WTC11 (cell line): ENCODE data around the gene MBNL1. TPM values are rescaled to one million over a fixed set of nuclear protein-coding genes. Genes with fewer than 3 reads are reported as not detected.

Source experiments
- ATAC-seq: fragments of 200-7000 bp; cut with Tn5 transposase; 2 replicates; pipeline ENCODE4 v1.10.0; 2021; ENCODE audit warnings: mild to moderate bottlenecking, moderate library complexity
- CTCF ChIA-PET: fragments of 300-600 bp; sonication (Branson Sonifier 250); formaldehyde crosslinking; loops from one replicate; lab custom pipeline; 2021; ENCODE audit warnings: antibody characterized with exemption; lab: Charles Lee
- POLR2A ChIA-PET: fragments of 350-600 bp; sonication (Branson Sonifier 250); formaldehyde crosslinking; loops from one replicate; lab custom pipeline; 2021; ENCODE audit warnings: antibody characterized with exemption; lab: Charles Lee
- DNase-seq: peaks from one replicate; pipeline ENCODE4 v3.0.0; 2021; ENCODE audit warnings: low spot score
- H3K27ac Mint-ChIP-seq: 2 replicates; pipeline ENCODE4 v1.8.0; 2021; ENCODE audit warnings: mixed read lengths
- H3K27me3 Mint-ChIP-seq: 2 replicates; pipeline ENCODE4 v1.8.0; 2021; ENCODE audit warnings: low read depth, mild to moderate bottlenecking, moderate library complexity, mixed read lengths
- H3K36me3 Mint-ChIP-seq: 2 replicates; pipeline ENCODE4 v1.8.0; 2021; ENCODE audit warnings: mixed read lengths
- H3K4me1 Mint-ChIP-seq: 2 replicates; pipeline ENCODE4 v1.8.0; 2022; ENCODE audit warnings: mixed read lengths
- H3K4me3 Mint-ChIP-seq: 2 replicates; pipeline ENCODE4 v1.8.0; 2021; ENCODE audit warnings: mild to moderate bottlenecking, moderate library complexity, mixed read lengths
- H3K9me3 Mint-ChIP-seq: 2 replicates; pipeline ENCODE4 v1.8.0; 2021; ENCODE audit warnings: mixed read lengths
- CREM ChIP-seq: sonication (generic); formaldehyde crosslinking; IDR thresholded peaks from 2 replicates; pipeline ENCODE4 v1.8.1; 2022; ENCODE audit warnings: mild to moderate bottlenecking, missing genetic modification reagents, moderate library complexity
- E2F5 ChIP-seq: sonication (generic); formaldehyde crosslinking; IDR thresholded peaks from 2 replicates; pipeline ENCODE4 v1.8.1; 2022; ENCODE audit warnings: mild to moderate bottlenecking, moderate library complexity, missing genetic modification reagents
- ELF4 ChIP-seq: sonication (generic); formaldehyde crosslinking; IDR thresholded peaks from 2 replicates; pipeline ENCODE4 v1.8.1; 2022; ENCODE audit warnings: low read depth, mild to moderate bottlenecking, moderate library complexity, missing genetic modification reagents
- ERG ChIP-seq: fragments of 250-450 bp; sonication (Bioruptor Pico); IDR thresholded peaks from 2 replicates; pipeline ENCODE4 v1.8.0; 2021; ENCODE audit warnings: mild to moderate bottlenecking
- FOXK1 ChIP-seq: sonication (generic); formaldehyde crosslinking; IDR thresholded peaks from 2 replicates; pipeline ENCODE4 v1.8.0; 2022; ENCODE audit warnings: mild to moderate bottlenecking, moderate library complexity, missing genetic modification reagents
- FOXP4 ChIP-seq: sonication (generic); formaldehyde crosslinking; IDR thresholded peaks from 2 replicates; pipeline ENCODE4 v1.8.0; 2022; ENCODE audit warnings: mild to moderate bottlenecking, missing genetic modification reagents
- GTF2I ChIP-seq: fragments of 250-450 bp; sonication (Bioruptor Pico); conservative IDR thresholded peaks from 2 replicates; pipeline ENCODE4 v1.4.0; 2021; ENCODE audit warnings: mild to moderate bottlenecking
- IRF1 ChIP-seq: sonication (generic); formaldehyde crosslinking; IDR thresholded peaks from 2 replicates; pipeline ENCODE4 v1.8.0; 2023; ENCODE audit warnings: missing genetic modification reagents
- IRF2 ChIP-seq: sonication (generic); formaldehyde crosslinking; IDR thresholded peaks from 2 replicates; pipeline ENCODE4 v1.8.0; 2022; ENCODE audit warnings: low read depth, missing genetic modification reagents, borderline replicate concordance
- JUN ChIP-seq: sonication (generic); formaldehyde crosslinking; IDR thresholded peaks from 2 replicates; pipeline ENCODE4 v1.8.0; 2023; ENCODE audit warnings: mild to moderate bottlenecking, missing genetic modification reagents
- MXD4 ChIP-seq: fragments of 250-450 bp; sonication (Bioruptor Pico); IDR thresholded peaks from 2 replicates; pipeline ENCODE4 v1.8.0; 2021; ENCODE audit warnings: mild to moderate bottlenecking, moderate library complexity, borderline replicate concordance
- NFATC4 ChIP-seq: fragments of 250-450 bp; sonication (Bioruptor Pico); IDR thresholded peaks from 2 replicates; pipeline ENCODE4 v1.9.0; 2021; ENCODE audit warnings: mild to moderate bottlenecking
- NFYB ChIP-seq: sonication (generic); formaldehyde crosslinking; conservative IDR thresholded peaks from 2 replicates; pipeline ENCODE4 v1.8.0; 2022; ENCODE audit warnings: low read depth, missing genetic modification reagents
- NR1H2 ChIP-seq: sonication (generic); formaldehyde crosslinking; IDR thresholded peaks from 2 replicates; pipeline ENCODE4 v1.9.0; 2021; ENCODE audit warnings: mild to moderate bottlenecking, moderate library complexity, missing genetic modification reagents
- SMAD3 ChIP-seq: sonication (generic); formaldehyde crosslinking; IDR thresholded peaks from 2 replicates; pipeline ENCODE4 v1.8.0; 2022; ENCODE audit warnings: missing genetic modification reagents, mild to moderate bottlenecking, borderline replicate concordance
- TP53 ChIP-seq: sonication (generic); formaldehyde crosslinking; IDR thresholded peaks from 2 replicates; pipeline ENCODE4 v1.8.1; 2023; ENCODE audit warnings: mild to moderate bottlenecking, missing genetic modification reagents
- ZNF425 ChIP-seq: fragments of 250-450 bp; sonication (Bioruptor Pico); conservative IDR thresholded peaks from 2 replicates; pipeline ENCODE4 v1.9.0; 2021; ENCODE audit warnings: mild to moderate bottlenecking
- ZNF512 ChIP-seq: sonication (generic); formaldehyde crosslinking; IDR thresholded peaks from 2 replicates; pipeline ENCODE4 v1.8.1; 2022; ENCODE audit warnings: missing genetic modification reagents, borderline replicate concordance
- total RNA-seq: library from RNA; stranded (reverse); gene quantifications from 3 replicates; pipeline ENCODE4 v1.2.3, GENCODE V29; 2021
- TF ChIP-seq, protein P1 (sequence below): sonication (generic); formaldehyde crosslinking; IDR thresholded peaks from 2 replicates; pipeline ENCODE4 v1.8.1; 2022; ENCODE audit warnings: low read depth, missing genetic modification reagents, borderline replicate concordance
- TF ChIP-seq, protein P2 (sequence below): sonication (generic); formaldehyde crosslinking; conservative IDR thresholded peaks from 2 replicates; pipeline ENCODE4 v1.8.1; 2022; ENCODE audit warnings: mild to moderate bottlenecking, missing genetic modification reagents

The MBNL1 gene
- total RNA-seq, 1 experiment from 2014 or later: 20.4 TPM

DNA sequence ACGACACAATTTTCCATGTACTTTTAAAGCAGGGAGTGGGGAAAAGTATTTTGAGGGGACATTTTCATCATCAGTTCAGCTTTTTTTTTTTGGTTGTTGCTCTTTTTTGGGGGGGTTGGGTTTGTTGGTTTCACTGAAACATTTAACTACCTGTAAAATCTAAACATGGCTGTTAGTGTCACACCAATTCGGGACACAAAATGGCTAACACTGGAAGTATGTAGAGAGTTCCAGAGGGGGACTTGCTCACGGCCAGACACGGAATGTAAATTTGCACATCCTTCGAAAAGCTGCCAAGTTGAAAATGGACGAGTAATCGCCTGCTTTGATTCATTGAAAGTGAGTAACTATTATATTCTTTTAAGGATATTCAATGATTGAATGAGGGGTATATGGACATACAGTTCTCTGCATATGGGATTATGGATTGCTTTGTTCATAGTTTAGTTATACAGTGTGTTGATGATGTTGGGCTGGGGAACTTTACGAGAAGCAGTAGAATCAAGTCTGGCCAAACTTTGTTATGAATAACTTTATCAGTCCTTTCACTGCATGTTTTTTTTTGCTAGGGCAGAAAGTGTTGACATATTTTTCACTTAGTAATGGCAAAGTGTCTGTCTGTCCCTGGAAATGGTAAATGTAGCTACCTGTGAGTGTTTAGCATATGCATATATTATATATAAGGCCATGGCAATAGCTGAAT lies 31.5 kb downstream of the MBNL1 start:
- no peak for TF ChIP-seq FOXP4
- TF ChIP-seq SMAD3 (CRISPR knock-in tag): no peak
- TF ChIP-seq MXD4 (CRISPR knock-in tag): no peak
- no peak for TF ChIP-seq ZNF512 (CRISPR knock-in tag)
- TF ChIP-seq TP53 (CRISPR knock-in tag): no peak
- TF ChIP-seq, protein P1, sequence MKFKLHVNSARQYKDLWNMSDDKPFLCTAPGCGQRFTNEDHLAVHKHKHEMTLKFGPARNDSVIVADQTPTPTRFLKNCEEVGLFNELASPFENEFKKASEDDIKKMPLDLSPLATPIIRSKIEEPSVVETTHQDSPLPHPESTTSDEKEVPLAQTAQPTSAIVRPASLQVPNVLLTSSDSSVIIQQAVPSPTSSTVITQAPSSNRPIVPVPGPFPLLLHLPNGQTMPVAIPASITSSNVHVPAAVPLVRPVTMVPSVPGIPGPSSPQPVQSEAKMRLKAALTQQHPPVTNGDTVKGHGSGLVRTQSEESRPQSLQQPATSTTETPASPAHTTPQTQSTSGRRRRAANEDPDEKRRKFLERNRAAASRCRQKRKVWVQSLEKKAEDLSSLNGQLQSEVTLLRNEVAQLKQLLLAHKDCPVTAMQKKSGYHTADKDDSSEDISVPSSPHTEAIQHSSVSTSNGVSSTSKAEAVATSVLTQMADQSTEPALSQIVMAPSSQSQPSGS (CRISPR knock-in tag): no peak
- TF ChIP-seq E2F5 (CRISPR knock-in tag): no peak
- TF ChIP-seq IRF1 (CRISPR knock-in tag): no peak
- TF ChIP-seq ERG (CRISPR knock-in tag): no peak
- no peak for TF ChIP-seq NFYB (CRISPR knock-in tag)
- no peak for TF ChIP-seq ELF4
- TF ChIP-seq GTF2I: no peak
- TF ChIP-seq NR1H2 (CRISPR knock-in tag): no peak
- TF ChIP-seq, protein P2, sequence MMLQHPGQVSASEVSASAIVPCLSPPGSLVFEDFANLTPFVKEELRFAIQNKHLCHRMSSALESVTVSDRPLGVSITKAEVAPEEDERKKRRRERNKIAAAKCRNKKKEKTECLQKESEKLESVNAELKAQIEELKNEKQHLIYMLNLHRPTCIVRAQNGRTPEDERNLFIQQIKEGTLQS (CRISPR knock-in tag): no peak
- TF ChIP-seq JUN: no peak
- no peak for TF ChIP-seq NFATC4 (CRISPR knock-in tag)
- no peak for TF ChIP-seq FOXK1 (CRISPR knock-in tag)
- TF ChIP-seq ZNF425: no peak
- TF ChIP-seq CREM: no peak
- no peak for TF ChIP-seq IRF2
- TF ChIP-seq, all 79 proteins: peak for 0
- Mint-ChIP-seq H3K4me3 (peak overlapping the region; percentile 7; the same call in 1 of the 2 replicates), H3K27ac (peak overlapping the region; percentile 87), H3K36me3 (no peaks in the 10 kb centered on the region), H3K9me3 (no peaks in the 10 kb centered on the region), H3K27me3 (no peaks in the 10 kb centered on the region), H3K4me1 (peaks cover 80% of the 10 kb centered on the region)
- DNase-seq (no peak), ATAC-seq (no peak)
- ChIA-PET CTCF (no interaction called here), POLR2A (no interaction called here)
